Spleen (tissue), 7 donors: Measurements from ENCODE around the gene PITPNM2.

ENCODE experiments used
- CTCF ChIP-seq, 11 experiments: fragments of 200-600 bp in 7 of 11; fragments of 450-650 bp in 4 of 11; sonication (generic) in 4 of 11; IDR thresholded peaks in 8 of 11; conservative IDR thresholded peaks in 3 of 11; 1 replicate in 7 of 11; 2 replicates in 4 of 11; pipeline versions ENCODE4 v1.4.0 to v1.8.0; 2016 to 2021; ENCODE audit warnings: antibody characterized with exemption in 11 of 11, inconsistent platforms in 4 of 11, mild to moderate bottlenecking in 1 of 11
- POLR2A ChIP-seq, 3 donors: fragments of 450-650 bp; IDR thresholded peaks; one replicate each; pipeline ENCODE4 v1.5.1; 2017; ENCODE audit warnings: antibody characterized with exemption in 3 of 3, mild to moderate bottlenecking in 1 of 3
- POLR2AphosphoS5 ChIP-seq, 3 donors: sonication (generic); formaldehyde crosslinking; IDR thresholded peaks; one replicate each; pipeline ENCODE4 v1.5.1; 2017; ENCODE audit warnings: antibody characterized with exemption in 3 of 3
- donor health status: DM: no; HTN: no; CAD: no; lungs with moderate emphysema.
- donor health status: DM: no; HTN: no; CAD: no.
- donor health status: DM: no; HTN: no; CAD: no.

GRCh38 chr12:123171967-123172366 lies 21.1 kb upstream of the PITPNM2 start:
- TF ChIP-seq CTCF (IDR thresholded peaks at IDR 0.05 in 8 of 11, conservative IDR thresholded peaks at IDR 0.05 in 3 of 11) (no peak), POLR2A (IDR thresholded peaks at IDR 0.05) (no peak), POLR2AphosphoS5 (IDR thresholded peaks at IDR 0.05) (no peak)
